Prostate gland (tissue), 2 donors: ENCODE results near the gene ATP6V0A4. TPM values are rescaled to one million over a fixed set of nuclear protein-coding genes. Genes with fewer than 3 reads are reported as not detected.

Experiments
- DNase-seq: peaks from one replicate; pipeline ENCODE4 v3.0.0-alpha.2; 2019; ENCODE audit warnings: low spot score
- H3K27ac ChIP-seq, 2 donors: fragments of 200-600 bp; sonication (generic); 2 replicates each; pipeline ENCODE4 v1.5.1; 2017 to 2019
- H3K27me3 ChIP-seq: fragments of 200-600 bp; sonication (generic); replicated peaks from 2 replicates; pipeline ENCODE4 v1.5.1; 2019; ENCODE audit not compliant: insufficient read depth
- H3K36me3 ChIP-seq, 2 donors: fragments of 200-600 bp; sonication (generic); 1 replicate in 1 of 2; 2 replicates in 1 of 2; pipeline versions ENCODE4 v1.5.1 to v1.8.1; 2017 to 2019
- H3K4me1 ChIP-seq: fragments of 200-600 bp; sonication (generic); replicated peaks from 2 replicates; pipeline ENCODE4 v1.5.1; 2019
- H3K4me3 ChIP-seq, 2 donors: fragments of 200-600 bp; sonication (generic); 2 replicates each; pipeline ENCODE4 v1.5.1; 2017 to 2019
- H3K9me3 ChIP-seq: fragments of 200-600 bp; sonication (generic); 2 replicates; pipeline ENCODE4 v1.5.1; 2017
- POLR2A ChIP-seq: fragments of 450-650 bp; IDR thresholded peaks from one replicate; pipeline ENCODE4 v1.6.1; 2016; ENCODE audit warnings: antibody characterized with exemption, mild to moderate bottlenecking
- POLR2AphosphoS5 ChIP-seq: sonication (generic); formaldehyde crosslinking; IDR thresholded peaks from one replicate; pipeline ENCODE4 v1.6.1; 2017; ENCODE audit warnings: antibody characterized with exemption
- WGBS: methylation state at CpG from one replicate; pipeline ENCODE4 v1.1.5; 2018; 5-methylcytosine and 5-hydroxymethylcytosine counted together
- intact Hi-C: fragments of 100-400 bp; cut with DNase I; formaldehyde crosslinking; loops from one replicate; pipeline ENCODE4 v1.14.2; 2022
- total RNA-seq, 2 donors: library from RNA; depleted of rRNA; stranded (reverse); fragments of >200 nt; gene quantifications; one replicate each; pipeline ENCODE4 v1.1.0, GENCODE V29; 2016
- TF ChIP-seq, protein P1 (sequence below), 4 experiments: fragments of 200-600 bp in 2 of 4; fragments of 450-650 bp in 2 of 4; sonication (generic) in 2 of 4; IDR thresholded peaks; 1 replicate in 3 of 4; 2 replicates in 1 of 4; pipeline ENCODE4 v1.5.1; 2016 to 2019; ENCODE audit warnings: antibody characterized with exemption in 4 of 4, mild to moderate bottlenecking in 2 of 4, moderate library complexity in 2 of 4

ATP6V0A4 gene
- total RNA-seq, 2 donors from 2014 or later: 0.62 to 1.2 TPM

DNA sequence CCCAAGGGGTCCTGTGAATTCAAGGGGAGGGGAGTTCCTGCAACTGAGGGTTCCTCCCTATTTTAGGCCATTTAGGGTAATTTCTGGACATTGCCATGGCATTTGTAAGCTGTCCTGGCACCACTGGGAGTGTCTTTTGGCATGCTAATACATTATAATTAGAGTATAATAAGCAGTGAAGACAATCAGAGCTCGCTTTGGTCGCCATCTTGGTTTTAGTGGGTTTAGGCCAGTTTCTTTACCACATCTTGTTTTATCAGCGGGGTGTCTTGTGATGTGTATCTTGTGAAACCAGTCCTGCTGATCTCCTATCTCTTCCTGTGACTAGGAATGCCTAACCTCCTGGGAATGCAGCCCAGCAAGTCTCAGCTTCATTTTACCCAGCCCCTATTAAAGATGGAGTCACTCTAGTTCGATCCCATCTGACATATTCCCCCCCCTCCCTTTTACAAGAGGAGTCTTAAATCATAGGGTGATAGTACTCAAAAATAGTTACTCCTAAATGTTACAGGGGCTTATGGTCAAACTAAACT is 140.1 kb downstream of the ATP6V0A4 start:
- H3K27me3 ChIP-seq: no peaks in the 10 kb centered on the region
- TF ChIP-seq POLR2AphosphoS5 (no peak), POLR2A (no peak)
- TF ChIP-seq, protein P1, sequence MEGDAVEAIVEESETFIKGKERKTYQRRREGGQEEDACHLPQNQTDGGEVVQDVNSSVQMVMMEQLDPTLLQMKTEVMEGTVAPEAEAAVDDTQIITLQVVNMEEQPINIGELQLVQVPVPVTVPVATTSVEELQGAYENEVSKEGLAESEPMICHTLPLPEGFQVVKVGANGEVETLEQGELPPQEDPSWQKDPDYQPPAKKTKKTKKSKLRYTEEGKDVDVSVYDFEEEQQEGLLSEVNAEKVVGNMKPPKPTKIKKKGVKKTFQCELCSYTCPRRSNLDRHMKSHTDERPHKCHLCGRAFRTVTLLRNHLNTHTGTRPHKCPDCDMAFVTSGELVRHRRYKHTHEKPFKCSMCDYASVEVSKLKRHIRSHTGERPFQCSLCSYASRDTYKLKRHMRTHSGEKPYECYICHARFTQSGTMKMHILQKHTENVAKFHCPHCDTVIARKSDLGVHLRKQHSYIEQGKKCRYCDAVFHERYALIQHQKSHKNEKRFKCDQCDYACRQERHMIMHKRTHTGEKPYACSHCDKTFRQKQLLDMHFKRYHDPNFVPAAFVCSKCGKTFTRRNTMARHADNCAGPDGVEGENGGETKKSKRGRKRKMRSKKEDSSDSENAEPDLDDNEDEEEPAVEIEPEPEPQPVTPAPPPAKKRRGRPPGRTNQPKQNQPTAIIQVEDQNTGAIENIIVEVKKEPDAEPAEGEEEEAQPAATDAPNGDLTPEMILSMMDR (IDR thresholded peaks at IDR 0.05): no peak
- intact Hi-C loops: no loop called here
- no peaks in the 10 kb centered on the region for H3K4me1 ChIP-seq
- 78% methylated on average over 4 of the region's 4 CpGs for WGBS
- no peaks in the 10 kb centered on the region for H3K9me3 ChIP-seq
- no peak overlapping the region for H3K27ac ChIP-seq
- DNase-seq: no peak
- H3K36me3 ChIP-seq: no peaks in the 10 kb centered on the region
- no peak overlapping the region for H3K4me3 ChIP-seq

DNA sequence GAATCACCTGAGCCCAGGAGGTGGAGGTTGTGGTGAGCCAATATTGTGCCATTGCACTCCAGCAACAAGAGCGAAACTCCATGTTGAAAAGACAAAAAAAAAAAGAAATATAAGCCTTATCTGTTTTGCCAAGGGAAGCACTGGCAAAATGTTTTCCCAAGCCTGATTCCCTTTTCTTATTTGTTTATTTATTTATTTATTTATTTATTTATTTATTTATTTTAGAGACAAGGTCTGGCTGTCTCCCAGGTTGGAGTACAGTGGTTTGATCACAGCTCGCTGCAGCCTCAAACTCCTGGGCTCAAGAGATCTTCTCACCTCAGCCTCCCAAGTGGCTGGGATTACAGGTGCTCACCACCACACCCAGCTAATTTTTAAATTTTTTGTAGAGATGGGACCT is 141.0 kb downstream of the ATP6V0A4 start:
- WGBS: 91% methylated on average over 2 of the region's 2 CpGs

More for the DNA sequence above, 141.0 kb downstream of the ATP6V0A4 start:
- no peak overlapping the region for H3K4me3 ChIP-seq
- H3K36me3 ChIP-seq: no peaks in the 10 kb centered on the region
- DNase-seq: no peak
- intact Hi-C loops: no loop called here
- no peak for TF ChIP-seq POLR2A
- TF ChIP-seq, protein P1 (IDR thresholded peaks at IDR 0.05): no peak
- no peak for TF ChIP-seq POLR2AphosphoS5
- H3K9me3 ChIP-seq: no peaks in the 10 kb centered on the region
- H3K4me1 ChIP-seq: no peaks in the 10 kb centered on the region
- no peaks in the 10 kb centered on the region for H3K27me3 ChIP-seq
- H3K27ac ChIP-seq: no peak overlapping the region

Other genes starting within 250 kb of the ATP6V0A4 start
- gene SVOPL, start 96.8 kb downstream of the ATP6V0A4 start, total RNA-seq: under 1 TPM in 1 of 2 donors, not detected in 1; 0.36 TPM
- under 1 TPM in 1 of 2 donors, not detected in 1; 0.55 TPM for gene TMEM213, start 202 bp downstream of the ATP6V0A4 start, total RNA-seq
- 1 to 10 TPM; 3.7 to 8.8 TPM for gene KIAA1549, start 183.2 kb upstream of the ATP6V0A4 start, total RNA-seq
- gene ZC3HAV1L, start 237.8 kb upstream of the ATP6V0A4 start, total RNA-seq: 10 to 100 TPM; 25.8 to 26.0 TPM